Activated CD4-positive, alpha-beta T cell treated with anti-CD3 and anti-CD28 coated beads for 36 hours (primary cell): ENCODE results near the gene ATP5F1E. TPM values are rescaled to one million over a fixed set of nuclear protein-coding genes. Genes with fewer than 3 reads are reported as not detected.

Experiments
- ATAC-seq: fragments of 200-7000 bp; cut with Tn5 transposase; one replicate; pipeline ENCODE4 v1.10.0; 2021; ENCODE audit warnings: mild to moderate bottlenecking, moderate library complexity
- CTCF ChIA-PET: fragments of 350-600 bp; sonication (Branson Sonifier 250); formaldehyde crosslinking; loops from one replicate; lab custom pipeline; 2021; ENCODE audit warnings: antibody characterized with exemption; lab: Charles Lee
- POLR2A ChIA-PET: fragments of 350-600 bp; sonication (Branson Sonifier 250); formaldehyde crosslinking; loops from one replicate; lab custom pipeline; 2021; ENCODE audit warnings: antibody characterized with exemption, inconsistent platforms; lab: Charles Lee
- DNase-seq: peaks from one replicate; pipeline ENCODE4 v3.0.0-alpha.2; 2020
- H3K27ac Mint-ChIP-seq: one replicate; pipeline ENCODE4 v1.8.0; 2021; ENCODE audit warnings: mixed read lengths
- H3K27me3 Mint-ChIP-seq: one replicate; pipeline ENCODE4 v1.8.0; 2021; ENCODE audit warnings: mixed read lengths
- H3K36me3 Mint-ChIP-seq: one replicate; pipeline ENCODE4 v1.8.0; 2021; ENCODE audit warnings: low read depth, mixed read lengths
- H3K4me1 Mint-ChIP-seq: one replicate; pipeline ENCODE4 v1.8.0; 2021; ENCODE audit warnings: mixed read lengths
- H3K4me3 Mint-ChIP-seq: one replicate; pipeline ENCODE4 v1.8.0; 2021; ENCODE audit warnings: mild to moderate bottlenecking, moderate library complexity, mixed read lengths
- H3K9me3 Mint-ChIP-seq: one replicate; pipeline ENCODE4 v1.8.0; 2021; ENCODE audit warnings: low read depth, mixed read lengths
- intact Hi-C, 2 experiments: fragments of 100-400 bp; cut with DNase I in 1 of 2; cut with micrococcal nuclease in 1 of 2; formaldehyde crosslinking; loops; one replicate each; pipeline versions ENCODE4 v1.14.2 to v1.15.1; 2022 to 2024; cut with DNase I, micrococcal nuclease
- total RNA-seq, 2 experiments: library from RNA; stranded (reverse); gene quantifications; one replicate each; pipeline ENCODE4 v1.2.3, GENCODE V29; 2021

Gene ATP5F1E
- total RNA-seq, 2 experiments from 2014 or later = 63.5 to 76.1 TPM

DNA sequence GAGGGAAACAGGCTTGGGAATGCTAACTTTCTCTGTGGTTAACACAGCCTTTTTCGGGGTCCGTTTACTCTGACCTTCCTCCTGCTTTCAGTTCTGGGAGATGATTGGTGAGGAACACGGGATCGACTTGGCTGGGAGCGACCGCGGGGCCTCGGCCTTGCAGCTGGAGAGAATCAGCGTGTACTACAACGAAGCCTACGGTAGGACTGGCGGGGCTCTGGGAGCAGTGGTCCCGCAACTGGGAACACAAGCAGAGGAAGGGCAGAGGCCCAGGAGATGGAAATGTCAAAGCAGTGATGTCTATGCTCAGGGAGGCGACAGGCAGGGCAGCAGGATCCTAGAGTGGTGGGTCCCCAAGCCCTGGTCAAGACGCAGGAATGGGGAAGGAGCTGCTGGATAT lies 9.4 kb downstream of the ATP5F1E start:
- no peak overlapping the region for H3K27ac Mint-ChIP-seq
- peaks cover 29% of the 10 kb centered on the region for H3K36me3 Mint-ChIP-seq
- no peaks in the 10 kb centered on the region for H3K9me3 Mint-ChIP-seq
- ChIA-PET CTCF (no interaction called here), POLR2A (no interaction called here)
- H3K4me1 Mint-ChIP-seq = peaks cover 32% of the 10 kb centered on the region
- intact Hi-C loops = no loop called here
- H3K27me3 Mint-ChIP-seq = no peaks in the 10 kb centered on the region
- no peak overlapping the region for H3K4me3 Mint-ChIP-seq
- ATAC-seq (no peak), DNase-seq (no peak)

- DNase-seq (peak; percentile 2), ATAC-seq (peak; percentile 39)
- H3K36me3 Mint-ChIP-seq = peaks cover 16% of the 10 kb centered on the region
- no peaks in the 10 kb centered on the region for H3K9me3 Mint-ChIP-seq
- no peak overlapping the region for H3K27ac Mint-ChIP-seq
- H3K4me3 Mint-ChIP-seq = no peak overlapping the region
- ChIA-PET POLR2A (no interaction called here), CTCF (no interaction called here)
- intact Hi-C loops = no loop called here
- peaks cover 34% of the 10 kb centered on the region for H3K4me1 Mint-ChIP-seq
- no peaks in the 10 kb centered on the region for H3K27me3 Mint-ChIP-seq
Measured at GRCh38 chr20:59020938-59021551, 11.1 kb downstream of the ATP5F1E start.

- Mint-ChIP-seq H3K9me3 (no peaks in the 10 kb centered on the region), H3K4me1 (peaks cover 36% of the 10 kb centered on the region), H3K36me3 (peaks cover 6% of the 10 kb centered on the region), H3K27me3 (no peaks in the 10 kb centered on the region), H3K4me3 (no peak within 1 kb of the TSS), H3K27ac (no peak within 1 kb of the TSS)
- DNase-seq = no peak
- intact Hi-C loops = no loop called here
- ChIA-PET CTCF (interaction anchor here (0.6 to 0.7 kb wide), 3 partner anchors 35 to 436 kb away, joined by 3 to 4 read pairs (median 3); no protein-coding TSS in a partner anchor), POLR2A (interaction anchor here (0.6 kb wide), 1 partner anchor 163 kb away, joined by 7 read pairs; no protein-coding TSS in a partner anchor)
- no peak for ATAC-seq
Measured at GRCh38 chr20:59019217-59019616, 12.9 kb downstream of the ATP5F1E start, which contains the start of gene TUBB1. Gene TUBB1 (plus strand): TSS chr20:59019429. CDS start chr20:59019523, 94 bp downstream.

GRCh38 chr20:59018817-59019216 lies 13.3 kb downstream of the ATP5F1E start:
- CTCF ChIA-PET = interaction anchor here (0.6 kb wide), 2 partner anchors 38 to 334 kb away, joined by 3 read pairs; no protein-coding TSS in a partner anchor
- H3K36me3 Mint-ChIP-seq = peaks cover 3% of the 10 kb centered on the region
- peaks cover 40% of the 10 kb centered on the region for H3K4me1 Mint-ChIP-seq

DNA sequence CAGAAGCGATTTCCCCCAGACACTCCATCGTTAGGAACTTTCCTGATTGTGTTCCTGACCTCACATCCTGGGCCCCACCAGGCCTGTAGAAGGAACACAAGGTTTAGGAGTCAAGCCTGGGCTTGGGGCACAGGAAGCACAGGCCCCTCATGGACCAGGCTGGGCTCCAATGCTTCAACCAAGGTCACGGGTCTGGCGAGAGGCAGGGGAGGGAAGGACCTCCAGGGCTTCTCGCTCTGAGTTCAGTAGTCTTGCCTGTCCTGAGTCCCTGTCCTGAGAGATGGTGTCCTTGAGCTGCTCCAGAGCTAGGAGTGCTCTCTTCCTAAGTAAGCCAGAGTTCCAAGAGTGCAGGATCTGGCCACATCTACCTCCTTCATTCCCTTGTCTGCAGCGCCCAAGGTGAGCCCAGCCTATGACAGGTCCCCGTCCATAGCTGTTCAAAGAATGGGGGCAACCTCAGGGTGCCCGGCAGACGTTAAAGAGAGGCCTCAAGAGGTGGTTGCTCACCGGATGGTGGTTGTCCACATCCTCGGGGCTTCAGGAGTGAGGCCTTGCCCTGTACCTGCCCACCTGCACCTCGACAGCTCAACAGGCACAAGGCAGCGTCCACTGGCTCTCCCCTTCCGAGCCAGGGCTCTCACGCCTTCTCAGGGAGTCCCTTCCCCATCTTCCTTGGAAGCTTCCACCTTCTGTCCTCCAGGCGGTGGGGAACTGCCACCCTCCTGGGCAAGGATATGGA lies 14.5 kb downstream of the ATP5F1E start:
- no peak for ATAC-seq
- peak; percentile 4 for DNase-seq
- Mint-ChIP-seq H3K4me3 (no peak overlapping the region), H3K36me3 (peaks cover under 1% of the 10 kb centered on the region), H3K9me3 (no peaks in the 10 kb centered on the region), H3K27ac (peak overlapping the region; percentile 67), H3K27me3 (no peaks in the 10 kb centered on the region), H3K4me1 (peaks cover 47% of the 10 kb centered on the region)
- POLR2A ChIA-PET = interaction anchor here (1.0 kb wide), 1 partner anchor 15 kb away, joined by 3 read pairs; the partner anchor contains the start of gene ATP5F1E
- intact Hi-C loops = no loop called here
- CTCF ChIA-PET = no interaction called here

More at GRCh38 chr20:59018817-59019216, 13.3 kb downstream of the ATP5F1E start:
- Mint-ChIP-seq H3K9me3 (no peaks in the 10 kb centered on the region), H3K27ac (no peak overlapping the region), H3K27me3 (no peaks in the 10 kb centered on the region), H3K4me3 (no peak overlapping the region)
- no peak for ATAC-seq
- intact Hi-C loops = no loop called here
- DNase-seq = peak; percentile 2
- POLR2A ChIA-PET = interaction anchor here (0.6 to 1.0 kb wide), 2 partner anchors 14 to 516 kb away, joined by 3 read pairs; partner anchors contain the start of gene ATP5F1E

GRCh38 chr20:59016795-59017492 lies 15.2 kb downstream of the ATP5F1E start:
- Mint-ChIP-seq H3K4me1 (peaks cover 47% of the 10 kb centered on the region), H3K36me3 (no peaks in the 10 kb centered on the region), H3K27ac (peak overlapping the region; percentile 67), H3K4me3 (no peak overlapping the region), H3K27me3 (no peaks in the 10 kb centered on the region), H3K9me3 (no peaks in the 10 kb centered on the region)
- ChIA-PET POLR2A (no interaction called here), CTCF (no interaction called here)
- ATAC-seq (peak; percentile 50), DNase-seq (peak; percentile 51)
- intact Hi-C loops = no loop called here

- DNase-seq (peak; percentile 1), ATAC-seq (no peak)
- no peak overlapping the region for H3K4me3 Mint-ChIP-seq
- intact Hi-C loops = no loop called here
- CTCF ChIA-PET = no interaction called here
- H3K4me1 Mint-ChIP-seq = peaks cover 45% of the 10 kb centered on the region
- no peaks in the 10 kb centered on the region for H3K9me3 Mint-ChIP-seq
- no peaks in the 10 kb centered on the region for H3K27me3 Mint-ChIP-seq
- POLR2A ChIA-PET = no interaction called here
- peak overlapping the region; percentile 48 for H3K27ac Mint-ChIP-seq
- no peaks in the 10 kb centered on the region for H3K36me3 Mint-ChIP-seq
Measured at GRCh38 chr20:59015812-59016711, 16.1 kb downstream of the ATP5F1E start.

DNA sequence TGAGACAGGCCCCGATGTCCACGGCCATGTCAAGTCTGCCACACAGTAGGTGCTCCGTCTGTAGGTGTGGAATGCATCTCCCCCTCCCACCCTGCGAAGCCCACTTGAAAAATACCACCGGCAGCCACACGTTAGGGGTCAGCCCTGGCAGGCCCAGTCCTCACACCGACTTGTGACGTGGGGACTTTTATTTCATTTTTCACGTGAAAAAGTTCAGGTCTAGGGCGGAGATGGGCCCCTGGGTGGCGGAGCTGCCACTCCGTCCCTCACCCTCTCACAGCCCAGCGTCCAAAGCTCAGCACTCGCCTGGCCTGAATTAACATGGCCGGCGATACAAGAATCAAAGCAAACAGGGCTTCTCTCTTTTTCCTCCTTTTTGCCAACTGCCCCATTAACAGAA lies 16.7 kb downstream of the ATP5F1E start:
- peaks cover 40% of the 10 kb centered on the region for H3K4me1 Mint-ChIP-seq
- ATAC-seq (no peak), DNase-seq (no peak)
- ChIA-PET POLR2A (no interaction called here), CTCF (interaction anchor here (1.4 kb wide), 1 partner anchor 10 kb away, joined by 3 read pairs; no protein-coding TSS in a partner anchor)
- H3K27ac Mint-ChIP-seq = no peak overlapping the region
- H3K9me3 Mint-ChIP-seq = no peaks in the 10 kb centered on the region
- intact Hi-C loops = no loop called here
- H3K27me3 Mint-ChIP-seq = no peaks in the 10 kb centered on the region
- no peak overlapping the region for H3K4me3 Mint-ChIP-seq
- no peaks in the 10 kb centered on the region for H3K36me3 Mint-ChIP-seq

GRCh38 chr20:59014680-59015389 lies 17.3 kb downstream of the ATP5F1E start:
- H3K27ac Mint-ChIP-seq = peak overlapping the region; percentile 73
- POLR2A ChIA-PET = no interaction called here
- no peaks in the 10 kb centered on the region for H3K27me3 Mint-ChIP-seq
- ATAC-seq = no peak
- peaks cover 40% of the 10 kb centered on the region for H3K4me1 Mint-ChIP-seq
- no peak for DNase-seq
- no peak overlapping the region for H3K4me3 Mint-ChIP-seq
- CTCF ChIA-PET = interaction anchor here (1.4 kb wide), 1 partner anchor 10 kb away, joined by 3 read pairs; no protein-coding TSS in a partner anchor
- H3K36me3 Mint-ChIP-seq = no peaks in the 10 kb centered on the region
- intact Hi-C loops = no loop called here
- H3K9me3 Mint-ChIP-seq = no peaks in the 10 kb centered on the region

- no peaks in the 10 kb centered on the region for H3K36me3 Mint-ChIP-seq
- ATAC-seq (peak; percentile 80), DNase-seq (peak; percentile 44)
- no peak overlapping the region for H3K4me3 Mint-ChIP-seq
- peak overlapping the region; percentile 73 for H3K27ac Mint-ChIP-seq
- H3K27me3 Mint-ChIP-seq = no peaks in the 10 kb centered on the region
- H3K9me3 Mint-ChIP-seq = no peaks in the 10 kb centered on the region
- peaks cover 40% of the 10 kb centered on the region for H3K4me1 Mint-ChIP-seq
- CTCF ChIA-PET = interaction anchor here (1.4 kb wide), 1 partner anchor 11 kb away, joined by 3 read pairs; no protein-coding TSS in a partner anchor
- intact Hi-C loops = no loop called here
- POLR2A ChIA-PET = no interaction called here
Measured at GRCh38 chr20:59013959-59014608, 18.1 kb downstream of the ATP5F1E start.
